ENCODE results near the gene STK32C. TPM values are rescaled to one million over a fixed set of nuclear protein-coding genes. Genes with fewer than 3 reads are reported as not detected.
"Not testable (repeated sequence)": the region's sequence is repeated elsewhere in the genome, so short reads cannot be mapped to it uniquely, and the experiment has no call there.

The STK32C gene
- total RNA-seq, 3 donors from 2014 or later, result 5.6 to 12.8 (median 11.7) TPM

- DNase-seq (ENCODE audit: low spot score in 2 of 2), result no peak
Measured at GRCh38 chr10:132219486-132219885, 88.3 kb downstream of the STK32C start.

DNA sequence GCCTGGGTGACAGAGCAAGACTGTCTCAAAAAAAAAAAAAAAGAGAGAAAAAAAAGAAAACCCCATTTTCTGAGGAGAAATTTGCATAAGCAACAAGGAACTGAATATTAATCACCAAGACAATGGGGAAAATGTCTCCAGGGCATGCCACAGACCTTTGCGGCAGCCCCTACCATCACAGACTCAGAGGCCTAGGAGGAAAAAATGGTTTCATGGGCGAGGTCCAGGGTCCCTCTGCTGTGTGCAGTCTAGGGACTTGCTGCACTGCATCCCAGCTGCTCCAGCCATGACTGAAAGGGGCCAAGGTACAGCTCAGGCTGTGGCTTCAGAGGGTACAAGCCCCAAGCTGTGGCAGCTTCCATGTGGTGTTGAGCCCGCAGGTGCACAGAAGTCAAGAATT, 91.3 kb downstream of the STK32C start:
- H3K36me3 ChIP-seq; intact Hi-C loops (cut with DNase I; ENCODE audit: low total_unique reads); H3K27me3 ChIP-seq; H3K27ac ChIP-seq; H3K4me1 ChIP-seq; H3K4me3 ChIP-seq; DNase-seq (ENCODE audit: low spot score in 2 of 2): not testable (repeated sequence)
- H3K9me3 ChIP-seq, result peaks cover 13 to 24% of the 10 kb centered on the region in 2 donors

More at GRCh38 chr10:132219486-132219885, 88.3 kb downstream of the STK32C start:
- Histone ChIP-seq H3K4me3 (no peak overlapping the region), H3K4me1 (no peaks in the 10 kb centered on the region), H3K27me3 (no peaks in the 10 kb centered on the region), H3K36me3 (no peaks in the 10 kb centered on the region), H3K9me3 (peaks cover 12 to 13% of the 10 kb centered on the region in 2 donors), H3K27ac (no peak overlapping the region)
- intact Hi-C loops (cut with DNase I; ENCODE audit: low total_unique reads), result no loop called here
- TF ChIP-seq POLR2A (IDR thresholded peaks at IDR 0.05), result no peak
- no peak for TF ChIP-seq CTCF (IDR thresholded peaks at IDR 0.05)
- no peak for TF ChIP-seq POLR2AphosphoS5 (IDR thresholded peaks at IDR 0.05)

- Histone ChIP-seq H3K36me3 (no peaks in the 10 kb centered on the region), H3K4me1 (no peaks in the 10 kb centered on the region), H3K4me3 (no peak overlapping the region), H3K27me3 (no peaks in the 10 kb centered on the region), H3K9me3 (peaks cover 13 to 24% of the 10 kb centered on the region in 2 donors), H3K27ac (no peak overlapping the region)
- TF ChIP-seq CTCF (IDR thresholded peaks at IDR 0.05) (no peak), POLR2A (IDR thresholded peaks at IDR 0.05) (no peak), POLR2AphosphoS5 (IDR thresholded peaks at IDR 0.05) (no peak)
- no peak for DNase-seq (ENCODE audit: low spot score in 2 of 2)
- intact Hi-C loops (cut with DNase I; ENCODE audit: low total_unique reads), result no loop called here
Measured at GRCh38 chr10:132213917-132214316, 93.8 kb downstream of the STK32C start.

GRCh38 chr10:132212816-132213215, 94.9 kb downstream of the STK32C start:
- no peaks in the 10 kb centered on the region for H3K27me3 ChIP-seq
- peaks cover 13 to 24% of the 10 kb centered on the region in 2 donors for H3K9me3 ChIP-seq
- TF ChIP-seq CTCF (IDR thresholded peaks at IDR 0.05) (no peak), POLR2AphosphoS5 (IDR thresholded peaks at IDR 0.05) (no peak), POLR2A (IDR thresholded peaks at IDR 0.05) (no peak)
- intact Hi-C loops (cut with DNase I; ENCODE audit: low total_unique reads), result no loop called here
- H3K36me3 ChIP-seq, result no peaks in the 10 kb centered on the region
- DNase-seq (ENCODE audit: low spot score in 2 of 2), result no peak
- no peak overlapping the region for H3K4me3 ChIP-seq
- H3K27ac ChIP-seq, result no peak overlapping the region
- no peaks in the 10 kb centered on the region for H3K4me1 ChIP-seq

DNA sequence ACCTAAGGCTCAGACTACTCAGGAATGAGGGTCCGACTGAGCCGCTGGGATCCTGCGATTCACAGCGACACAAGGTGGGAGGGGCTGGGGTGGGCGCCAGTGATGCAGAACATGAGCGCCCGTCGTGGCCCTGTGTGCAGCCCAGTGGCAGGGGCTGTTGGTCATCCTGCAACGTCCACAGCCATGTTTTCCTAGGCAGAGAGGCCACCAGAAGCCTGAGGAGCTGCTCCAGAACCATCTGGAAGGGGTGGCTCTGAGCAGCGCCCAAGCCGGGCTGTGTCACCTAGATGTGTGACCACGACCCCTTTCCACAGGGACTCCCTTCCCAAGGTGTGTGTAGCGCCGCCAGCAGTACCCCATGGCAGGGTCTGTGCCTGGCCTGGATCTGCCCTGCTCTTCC, 96.5 kb downstream of the STK32C start:
- H3K36me3 ChIP-seq, result no peaks in the 10 kb centered on the region
- intact Hi-C loops (cut with DNase I; ENCODE audit: low total_unique reads), result no loop called here
- no peaks in the 10 kb centered on the region for H3K4me1 ChIP-seq

More for the DNA sequence above, 96.5 kb downstream of the STK32C start:
- Histone ChIP-seq H3K4me3 (no peak overlapping the region), H3K9me3 (peaks cover 0 to 12% of the 10 kb centered on the region in 2 donors), H3K27ac (no peak overlapping the region), H3K27me3 (no peaks in the 10 kb centered on the region)
- no peak for DNase-seq (ENCODE audit: low spot score in 2 of 2)
- TF ChIP-seq CTCF (IDR thresholded peaks at IDR 0.05), result no peak

Data from breast epithelium (tissue), 4 donors.